ENCODE results near the gene SYCE1L.
A peak's percentile ranks its signal among the peaks of the same experiment; 100 is the strongest.
"Not testable (repeated sequence)": the region's sequence is repeated elsewhere in the genome, so short reads cannot be mapped to it uniquely, and the experiment has no call there.

The SYCE1L gene

GRCh38 chr16:77183137-77183536, 16.1 kb upstream of the SYCE1L start:
- H3K4me3 ChIP-seq (ENCODE audit: low read depth, low read length) = no peak overlapping the region
- no peak for DNase-seq
- TF ChIP-seq, protein P1, sequence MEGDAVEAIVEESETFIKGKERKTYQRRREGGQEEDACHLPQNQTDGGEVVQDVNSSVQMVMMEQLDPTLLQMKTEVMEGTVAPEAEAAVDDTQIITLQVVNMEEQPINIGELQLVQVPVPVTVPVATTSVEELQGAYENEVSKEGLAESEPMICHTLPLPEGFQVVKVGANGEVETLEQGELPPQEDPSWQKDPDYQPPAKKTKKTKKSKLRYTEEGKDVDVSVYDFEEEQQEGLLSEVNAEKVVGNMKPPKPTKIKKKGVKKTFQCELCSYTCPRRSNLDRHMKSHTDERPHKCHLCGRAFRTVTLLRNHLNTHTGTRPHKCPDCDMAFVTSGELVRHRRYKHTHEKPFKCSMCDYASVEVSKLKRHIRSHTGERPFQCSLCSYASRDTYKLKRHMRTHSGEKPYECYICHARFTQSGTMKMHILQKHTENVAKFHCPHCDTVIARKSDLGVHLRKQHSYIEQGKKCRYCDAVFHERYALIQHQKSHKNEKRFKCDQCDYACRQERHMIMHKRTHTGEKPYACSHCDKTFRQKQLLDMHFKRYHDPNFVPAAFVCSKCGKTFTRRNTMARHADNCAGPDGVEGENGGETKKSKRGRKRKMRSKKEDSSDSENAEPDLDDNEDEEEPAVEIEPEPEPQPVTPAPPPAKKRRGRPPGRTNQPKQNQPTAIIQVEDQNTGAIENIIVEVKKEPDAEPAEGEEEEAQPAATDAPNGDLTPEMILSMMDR (IDR thresholded peaks at IDR 0.05; ENCODE audit: low read depth, low read length) = no peak
- no peaks in the 10 kb centered on the region for H3K27me3 ChIP-seq (ENCODE audit: insufficient read depth, low read depth, severe bottlenecking)
- no peaks in the 10 kb centered on the region for H3K9me3 ChIP-seq (ENCODE audit: severe bottlenecking)
- H3K36me3 ChIP-seq = no peaks in the 10 kb centered on the region
- H3K27ac ChIP-seq = no peak overlapping the region

DNA sequence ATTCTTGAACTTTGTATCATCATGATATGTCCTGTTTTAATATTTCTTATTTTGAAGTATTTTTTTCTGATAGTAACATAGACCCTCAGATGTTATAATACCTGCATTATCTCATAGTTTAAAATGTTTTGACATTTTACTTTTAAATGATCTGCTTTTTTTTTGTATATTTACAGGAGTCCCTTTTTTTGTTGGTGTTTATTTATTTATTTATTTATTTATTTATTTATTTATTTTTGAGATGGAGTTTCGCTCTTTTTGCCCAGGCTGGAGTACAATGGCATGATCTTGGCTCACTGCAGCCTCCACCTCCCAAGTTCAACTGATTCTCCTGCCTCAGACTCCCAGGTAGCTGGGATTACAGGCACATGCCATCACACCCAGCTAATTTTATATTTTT, 12.9 kb upstream of the SYCE1L start:
- DNase-seq; H3K27me3 ChIP-seq (ENCODE audit: insufficient read depth, low read depth, severe bottlenecking); H3K4me3 ChIP-seq (ENCODE audit: low read depth, low read length); H3K27ac ChIP-seq; H3K36me3 ChIP-seq; H3K9me3 ChIP-seq (ENCODE audit: severe bottlenecking): not testable (repeated sequence)

DNA sequence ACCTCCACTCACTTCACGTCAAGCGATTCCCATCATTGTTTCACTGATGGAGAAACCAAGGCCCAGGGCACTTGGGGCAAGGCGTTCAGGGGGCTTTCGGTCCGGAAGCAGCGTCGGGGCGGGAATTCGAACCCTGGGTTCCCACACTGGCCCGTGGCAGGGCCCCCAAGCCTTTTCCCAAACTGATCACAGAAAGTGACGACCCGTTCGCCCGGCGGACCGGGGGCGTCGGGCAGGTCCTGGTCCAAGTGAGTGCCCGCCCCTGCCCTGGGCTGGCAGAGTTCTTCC, 9.1 kb upstream of the SYCE1L start:
- TF ChIP-seq, protein P1 (IDR thresholded peaks at IDR 0.05; ENCODE audit: low read depth, low read length) = no peak
- Histone ChIP-seq H3K9me3 (ENCODE audit: severe bottlenecking) (no peaks in the 10 kb centered on the region), H3K4me3 (ENCODE audit: low read depth, low read length) (peak overlapping the region; percentile 96), H3K27me3 (ENCODE audit: insufficient read depth, low read depth, severe bottlenecking) (no peaks in the 10 kb centered on the region), H3K36me3 (peaks cover 20% of the 10 kb centered on the region), H3K27ac (peak overlapping the region; percentile 92)
- DNase-seq = no peak

DNA sequence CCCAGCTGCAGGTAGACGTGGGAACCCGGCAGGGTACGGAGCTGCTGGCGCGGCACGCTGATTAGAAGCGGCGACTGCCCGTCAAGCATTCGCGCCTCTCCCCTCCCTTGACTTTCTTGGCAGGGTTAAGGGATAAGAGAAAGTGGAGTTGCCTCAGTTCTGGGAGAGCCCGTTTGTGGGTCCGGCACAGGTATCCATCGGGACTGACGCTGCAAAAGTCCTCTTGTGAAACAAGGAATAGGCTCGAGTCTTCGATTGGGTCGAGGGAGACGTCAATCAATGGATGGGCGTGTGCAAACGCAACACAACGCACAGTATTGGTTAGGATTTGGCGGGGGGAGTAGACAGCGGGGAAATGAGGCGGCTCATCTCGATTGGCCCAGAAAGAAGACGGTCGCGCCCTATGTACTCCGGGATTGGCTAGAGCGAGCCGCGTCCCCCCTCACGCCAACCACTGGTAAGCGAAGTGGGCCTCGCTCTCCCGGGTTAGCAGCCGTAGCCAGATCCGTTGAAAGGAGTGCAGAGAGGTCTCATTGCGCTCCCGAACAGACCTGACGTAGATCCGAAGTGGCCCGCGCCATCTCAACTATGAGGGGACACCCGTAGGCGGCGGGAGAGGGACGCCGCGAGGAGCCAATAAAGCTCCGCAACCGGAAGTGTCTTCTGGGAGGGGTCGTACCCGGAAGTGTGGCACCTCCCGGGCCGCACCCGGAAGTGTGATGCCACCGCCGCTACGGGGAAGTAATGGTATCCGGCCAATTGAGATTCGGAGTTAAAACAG, 8.5 kb upstream of the SYCE1L start, which contains the start of gene MON1B:
Gene MON1B, plus strand, starts transcription at position 713 of the 781 bp plus-strand sequence. CDS start 296 bp downstream, outside the sequence.
- Histone ChIP-seq H3K4me3 (ENCODE audit: low read depth, low read length) (peak within 1 kb of the TSS; percentile 96), H3K36me3 (peaks cover 25% of the 10 kb centered on the region), H3K9me3 (ENCODE audit: severe bottlenecking) (no peaks in the 10 kb centered on the region), H3K27ac (peak within 1 kb of the TSS; percentile 92), H3K27me3 (ENCODE audit: insufficient read depth, low read depth, severe bottlenecking) (no peaks in the 10 kb centered on the region)
- peak; percentile 97 for DNase-seq
- TF ChIP-seq, protein P1 (IDR thresholded peaks at IDR 0.05; ENCODE audit: low read depth, low read length) = 0 out of 2 replicates have a peak, but pooled peaks have one; percentile 6

DNA sequence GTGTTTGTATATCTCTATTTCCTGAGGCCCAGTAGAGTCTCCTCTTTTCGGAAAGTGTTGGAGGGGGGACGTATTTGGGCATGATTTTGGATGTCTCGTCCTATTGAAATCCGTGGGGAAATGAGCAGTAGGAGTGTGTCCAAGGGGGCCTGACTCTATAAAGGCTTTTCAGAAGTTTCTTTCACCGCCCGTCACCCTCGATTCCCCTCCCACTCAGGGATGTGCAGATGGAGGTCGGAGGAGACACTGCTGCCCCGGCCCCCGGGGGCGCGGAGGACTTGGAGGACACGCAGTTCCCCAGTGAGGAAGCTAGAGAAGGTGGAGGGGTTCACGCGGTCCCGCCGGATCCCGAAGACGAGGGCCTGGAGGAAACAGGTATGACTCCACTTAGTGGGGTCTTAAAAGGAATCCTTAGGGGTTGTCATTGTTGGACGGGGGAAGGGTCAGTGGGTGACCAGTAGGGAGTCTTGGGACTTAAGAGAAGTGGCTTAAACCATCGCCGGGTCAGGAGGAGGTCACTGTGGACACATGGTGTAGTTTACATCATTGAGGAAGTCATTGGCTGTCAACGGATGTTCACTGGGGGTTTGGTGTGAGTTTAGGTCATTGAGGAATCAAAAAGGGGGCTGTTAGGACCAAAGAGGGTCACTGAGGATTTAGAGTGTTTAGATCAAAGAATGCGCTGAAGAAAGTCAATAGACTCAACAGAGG, 7.8 kb upstream of the SYCE1L start:
- Histone ChIP-seq H3K9me3 (ENCODE audit: severe bottlenecking) (no peaks in the 10 kb centered on the region), H3K4me3 (ENCODE audit: low read depth, low read length) (peak overlapping the region; percentile 96), H3K36me3 (peaks cover 30% of the 10 kb centered on the region), H3K27me3 (ENCODE audit: insufficient read depth, low read depth, severe bottlenecking) (no peaks in the 10 kb centered on the region), H3K27ac (peak overlapping the region; percentile 92)
- no peak for DNase-seq
- TF ChIP-seq, protein P1 (IDR thresholded peaks at IDR 0.05; ENCODE audit: low read depth, low read length) = no peak

GRCh38 chr16:77193377-77193776, 5.8 kb upstream of the SYCE1L start:
- DNase-seq = no peak
- TF ChIP-seq, protein P1 (IDR thresholded peaks at IDR 0.05; ENCODE audit: low read depth, low read length) = no peak
- Histone ChIP-seq H3K27me3 (ENCODE audit: insufficient read depth, low read depth, severe bottlenecking) (no peaks in the 10 kb centered on the region), H3K36me3 (peaks cover 42% of the 10 kb centered on the region), H3K9me3 (ENCODE audit: severe bottlenecking) (no peaks in the 10 kb centered on the region), H3K4me3 (ENCODE audit: low read depth, low read length) (no peak overlapping the region), H3K27ac (no peak overlapping the region)

Data from WERI-Rb-1 (cell line).